GM21367 (cell line): ENCODE data around the gene GTF2H2C_2.
"Not testable (repeated sequence)": the region's sequence is repeated elsewhere in the genome, so short reads cannot be mapped to it uniquely, and the experiment has no call there.

ENCODE experiments used
- ATAC-seq: cut with Tn5 transposase; IDR thresholded peaks from one replicate; pipeline ENCODE4 v1.9.1; 2021; ENCODE audit not compliant: unreplicated experiment

Gene GTF2H2C_2

DNA sequence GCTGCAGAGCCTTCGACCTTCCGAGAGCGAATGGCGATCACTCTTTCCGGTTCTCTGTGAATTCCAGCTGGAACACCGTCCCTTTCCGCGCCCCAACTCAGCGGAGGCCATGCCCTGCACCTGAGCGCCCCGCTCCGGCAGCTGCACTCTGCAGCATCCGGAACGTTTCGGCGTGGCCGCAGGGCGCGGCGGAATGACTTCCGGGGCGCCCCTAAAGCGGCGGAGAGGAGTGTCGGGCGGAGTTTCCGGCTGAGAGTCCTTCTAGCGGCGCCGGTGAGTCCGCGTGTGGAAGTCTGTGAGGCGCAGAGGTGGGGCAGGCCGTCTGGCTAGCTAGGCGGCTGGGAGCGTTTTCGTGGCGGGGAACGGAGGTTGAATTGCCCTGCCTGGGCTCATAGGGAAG, at the start of gene GTF2H2C_2:
Gene GTF2H2C_2 (plus strand): TSS at position 252 of the 400 bp plus-strand sequence.
- peak; percentile 94 for ATAC-seq

DNA sequence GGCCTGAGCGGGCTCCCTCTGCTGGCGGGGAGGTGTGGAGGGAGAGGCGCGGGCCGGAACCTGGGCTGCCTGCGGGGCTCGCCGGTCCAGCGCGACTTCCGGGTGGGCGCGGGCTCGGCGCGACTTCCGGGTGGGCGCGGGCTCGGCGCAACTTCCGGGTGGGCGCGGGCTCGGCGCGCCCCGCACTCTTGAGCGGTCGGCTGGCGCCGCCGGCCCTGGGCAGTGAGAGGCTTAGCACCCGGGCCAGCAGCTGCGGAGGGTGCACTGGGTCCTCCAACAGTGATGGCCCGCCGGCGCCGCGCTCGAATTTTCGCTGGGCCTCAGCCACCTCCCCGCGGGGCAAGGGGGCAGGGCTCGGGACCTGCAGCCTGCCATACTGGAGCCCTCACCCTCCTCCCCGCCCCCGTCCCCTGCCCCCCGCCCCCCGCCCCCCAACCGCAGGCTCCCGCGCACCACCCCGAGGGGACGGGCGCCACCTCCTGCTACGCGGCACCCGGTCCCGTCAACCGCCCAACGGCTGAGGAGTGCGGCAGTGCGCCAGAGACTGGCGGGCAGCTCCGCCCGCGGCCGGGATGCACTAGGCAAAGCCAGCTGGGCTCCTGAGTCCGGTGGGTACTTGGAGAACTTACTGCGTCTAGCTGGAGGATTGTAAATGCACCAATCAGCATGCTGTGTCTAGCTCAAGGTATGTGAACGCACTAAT, 14.0 kb upstream of the GTF2H2C_2 start:
- not testable (repeated sequence) for ATAC-seq

DNA sequence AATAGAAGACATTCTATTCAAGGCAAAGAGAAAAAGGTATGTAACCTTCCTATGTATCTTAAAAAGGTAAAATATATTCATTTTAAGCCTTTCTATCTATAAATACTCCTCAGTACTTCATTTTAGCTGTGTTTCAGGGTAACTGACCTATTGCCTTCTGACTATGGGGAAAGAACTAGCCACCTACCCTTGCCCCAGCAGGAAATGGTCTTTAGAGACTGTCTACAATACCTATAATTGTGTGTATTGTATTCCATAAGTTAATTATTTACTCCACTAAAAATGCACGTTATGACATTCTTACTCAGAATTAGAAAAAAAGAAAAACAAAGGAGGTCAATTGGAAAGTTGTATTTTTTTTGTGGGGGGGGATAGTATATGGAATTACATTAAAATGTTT, 6.2 kb downstream of the GTF2H2C_2 start:
- not testable (repeated sequence) for ATAC-seq

DNA sequence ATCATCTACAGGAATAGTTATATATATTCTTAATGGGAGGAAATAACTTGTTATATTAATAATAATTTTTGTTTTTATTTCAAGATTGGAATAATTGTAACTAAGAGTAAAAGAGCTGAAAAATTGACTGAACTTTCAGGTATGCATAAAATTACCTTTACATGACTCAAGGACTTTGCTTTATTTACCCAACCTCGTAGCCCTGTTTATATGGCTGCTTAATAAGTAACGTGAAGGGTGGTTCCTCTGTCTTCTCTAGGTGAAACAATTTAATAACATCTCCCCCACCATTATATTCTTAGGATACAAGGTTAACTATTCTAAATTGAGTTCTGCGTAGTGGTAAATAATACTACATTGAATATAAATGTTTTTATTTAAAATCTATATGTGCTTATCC, 8.0 kb downstream of the GTF2H2C_2 start:
- ATAC-seq: not testable (repeated sequence)

DNA sequence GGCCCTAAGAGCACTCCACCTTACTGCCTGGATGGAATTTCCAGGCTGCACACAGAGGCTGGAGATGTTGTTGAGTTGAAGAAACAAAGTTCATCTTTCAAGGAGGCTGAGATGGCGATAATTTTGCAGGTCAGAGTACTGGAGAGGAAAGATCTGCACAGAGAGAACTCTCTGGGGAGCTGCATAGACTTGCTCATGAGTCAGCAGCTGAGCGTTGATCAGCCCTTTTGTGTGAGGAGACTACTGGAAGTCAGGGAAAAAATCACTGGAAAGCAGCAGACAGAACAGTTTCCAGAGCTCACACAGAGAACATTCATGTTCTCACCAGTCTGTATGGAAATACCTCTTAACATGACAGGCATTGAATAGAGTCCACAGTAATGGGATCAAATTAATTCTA, 23.4 kb downstream of the GTF2H2C_2 start:
- ATAC-seq: not testable (repeated sequence)

DNA sequence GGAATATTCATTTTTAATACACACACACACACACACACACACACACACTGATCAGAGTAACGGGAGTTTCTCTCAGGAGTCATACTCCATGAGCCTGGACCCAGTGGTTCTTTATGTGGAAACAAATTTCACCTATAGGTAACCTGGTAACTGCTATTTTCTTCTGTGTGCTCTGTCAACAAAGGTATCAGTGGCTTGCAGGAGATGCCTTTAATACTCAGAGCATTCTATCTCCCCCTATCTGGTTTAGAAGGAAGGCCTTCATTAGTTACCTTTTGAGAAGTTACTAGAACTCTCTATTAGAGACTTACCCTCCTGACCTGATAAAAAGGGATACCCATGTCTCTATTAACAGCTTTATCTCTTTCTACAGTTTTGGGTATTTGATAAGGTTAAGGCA, 34.4 kb downstream of the GTF2H2C_2 start:
- ATAC-seq: not testable (repeated sequence)

DNA sequence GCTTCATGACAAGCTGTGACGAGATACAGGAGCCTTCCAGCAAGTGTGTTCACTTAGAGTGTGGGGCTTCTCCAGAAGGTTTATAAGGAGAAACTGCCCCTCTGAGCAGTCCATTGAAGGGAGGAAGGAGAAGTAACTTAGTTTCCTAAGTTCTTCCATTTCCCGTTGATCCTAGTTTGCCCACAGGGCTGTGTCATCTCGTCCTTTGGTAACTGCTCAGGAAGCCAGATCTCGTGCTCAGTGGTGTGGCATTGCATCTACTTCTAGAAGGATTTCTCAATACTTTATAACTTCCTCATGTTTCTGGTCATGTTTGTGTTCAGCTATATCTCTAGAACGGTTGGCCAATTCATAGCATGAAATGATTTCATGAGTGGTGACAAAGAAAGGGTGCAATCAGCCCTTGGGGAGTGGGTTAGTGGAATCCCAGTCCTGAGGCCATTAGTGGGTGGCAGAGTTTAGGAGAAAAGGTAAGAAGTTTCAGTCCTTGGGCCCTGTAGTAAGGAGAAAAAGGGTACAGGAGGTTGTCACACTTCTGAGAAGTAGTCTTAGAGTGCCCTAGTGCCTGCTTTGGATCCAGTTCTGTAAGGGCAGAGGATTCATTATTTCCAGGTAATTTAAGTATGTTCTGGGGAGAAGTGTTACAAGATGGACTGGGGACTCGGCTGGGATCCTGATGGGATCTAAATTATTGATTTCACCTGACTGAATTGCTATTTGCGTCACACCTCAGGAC, 36.2 kb downstream of the GTF2H2C_2 start:
- ATAC-seq: not testable (repeated sequence)

DNA sequence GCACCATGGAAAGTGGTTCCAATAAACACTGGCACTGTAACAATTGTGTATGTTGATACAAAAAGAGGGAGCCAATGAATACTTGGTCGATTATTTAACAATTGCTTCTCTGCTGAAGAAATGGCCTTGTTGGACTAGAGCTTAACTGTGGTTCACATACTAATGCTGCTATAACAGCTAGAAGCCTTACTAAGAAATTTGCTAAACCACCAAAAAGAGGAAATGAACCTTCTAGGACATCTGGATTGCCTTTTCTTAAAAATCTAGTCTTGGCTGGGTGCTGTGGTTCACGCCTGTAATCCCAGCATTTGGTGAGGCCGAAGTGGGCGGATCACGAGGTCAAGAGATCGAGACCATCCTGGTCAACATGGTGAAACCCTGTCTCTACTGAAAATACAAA, 41.9 kb downstream of the GTF2H2C_2 start:
- ATAC-seq: peak; percentile 74

DNA sequence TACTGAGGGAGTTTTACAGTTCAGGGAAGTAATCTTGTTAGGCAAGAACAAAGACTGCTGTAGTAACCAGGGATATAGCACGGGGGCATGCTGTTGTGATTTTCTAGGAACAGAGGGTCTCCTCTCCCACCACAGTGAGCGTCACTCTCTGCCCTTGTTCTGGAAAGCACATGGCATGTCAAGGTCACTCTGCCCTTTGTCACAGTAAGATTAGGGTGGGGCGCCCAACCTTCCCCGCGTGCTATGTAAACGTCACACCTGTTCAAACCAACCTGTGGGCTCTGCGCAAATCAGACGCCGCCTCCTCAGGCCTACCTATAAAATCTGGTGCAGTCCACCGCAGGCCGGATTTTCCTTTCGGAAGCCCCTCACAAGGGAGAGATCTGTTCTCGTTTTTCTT, 44.0 kb downstream of the GTF2H2C_2 start:
- not testable (repeated sequence) for ATAC-seq

DNA sequence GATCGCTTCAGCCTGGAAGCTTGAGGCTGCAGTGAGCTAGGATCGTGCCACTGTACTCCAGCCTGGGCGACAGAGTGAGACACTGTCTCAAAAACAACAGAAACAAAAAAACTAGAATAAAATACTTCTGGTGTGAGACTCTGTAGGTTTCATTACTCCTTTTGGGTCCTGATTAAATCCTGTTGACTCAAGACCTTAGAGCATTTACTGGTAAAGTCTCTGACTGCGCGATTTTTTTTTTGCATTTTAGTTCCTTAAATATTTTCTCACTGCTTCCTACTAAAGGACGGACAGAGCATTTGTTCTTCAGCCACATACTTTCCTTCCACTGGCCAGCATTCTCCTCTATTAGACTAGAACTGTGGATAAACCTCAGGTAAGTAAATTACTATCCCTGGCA, 46.8 kb downstream of the GTF2H2C_2 start:
- ATAC-seq: not testable (repeated sequence)

DNA sequence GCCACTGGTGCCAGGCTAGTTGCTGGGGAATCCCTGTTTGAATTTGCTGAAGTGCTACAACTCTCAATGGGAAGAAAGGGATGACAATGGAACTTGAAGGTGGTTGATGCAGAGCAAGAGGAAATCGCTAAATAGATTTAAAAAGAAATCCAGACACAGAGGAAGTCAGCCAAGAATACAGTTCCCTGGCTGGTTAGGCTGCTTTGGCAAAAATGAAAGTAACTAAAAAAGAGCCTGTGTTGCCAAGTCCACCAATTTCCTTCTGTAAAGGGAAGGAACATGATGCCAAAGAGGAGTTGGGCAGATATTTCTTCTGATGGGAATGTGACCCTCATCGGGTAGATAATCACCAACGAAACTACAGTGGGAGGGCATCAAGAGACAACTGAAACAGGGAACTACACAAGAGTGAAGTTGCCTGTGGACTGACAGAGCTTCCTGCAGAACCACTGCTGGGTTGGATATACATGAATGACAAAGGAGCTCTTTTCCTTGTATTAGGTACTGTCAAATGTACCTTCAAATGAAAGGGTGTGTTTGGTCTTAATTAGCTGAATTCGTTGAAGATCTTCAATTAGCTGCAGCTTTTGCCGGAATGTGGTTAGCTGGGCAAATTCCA, 49.0 kb downstream of the GTF2H2C_2 start:
- ATAC-seq: not testable (repeated sequence)

DNA sequence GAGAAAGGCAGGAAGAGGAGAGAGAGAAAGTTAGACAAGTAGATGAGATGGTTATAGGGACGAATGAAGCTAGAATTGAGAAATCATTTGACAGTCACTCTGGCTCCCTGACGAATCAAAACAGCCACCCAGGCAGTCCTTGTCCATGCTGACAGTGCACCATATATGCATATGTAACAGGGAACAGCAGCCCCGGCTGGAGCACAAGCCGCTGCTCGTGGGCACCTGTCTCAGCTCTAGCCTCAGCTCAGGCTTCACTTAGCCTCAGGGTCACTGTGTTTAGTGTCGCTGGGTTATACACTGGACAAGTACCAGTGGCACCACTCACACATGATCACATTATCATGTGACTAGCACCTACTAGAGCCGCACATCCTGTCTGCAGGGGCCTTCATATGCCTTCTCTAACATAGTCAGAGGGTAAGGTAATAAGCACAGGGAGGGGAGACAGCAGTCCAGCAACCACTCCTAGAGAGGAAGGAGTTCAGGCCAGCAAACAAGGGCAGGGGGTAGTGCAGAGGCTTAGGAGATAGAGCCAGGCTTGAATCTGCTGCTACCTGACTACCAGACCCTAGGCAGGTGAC, 54.9 kb downstream of the GTF2H2C_2 start:
- ATAC-seq: not testable (repeated sequence)
